Measurements from ENCODE around the gene UPK2. TPM values are rescaled to one million over a fixed set of nuclear protein-coding genes. Genes with fewer than 3 reads are reported as not detected.

UPK2 gene
- total RNA-seq, result not detected

DNA sequence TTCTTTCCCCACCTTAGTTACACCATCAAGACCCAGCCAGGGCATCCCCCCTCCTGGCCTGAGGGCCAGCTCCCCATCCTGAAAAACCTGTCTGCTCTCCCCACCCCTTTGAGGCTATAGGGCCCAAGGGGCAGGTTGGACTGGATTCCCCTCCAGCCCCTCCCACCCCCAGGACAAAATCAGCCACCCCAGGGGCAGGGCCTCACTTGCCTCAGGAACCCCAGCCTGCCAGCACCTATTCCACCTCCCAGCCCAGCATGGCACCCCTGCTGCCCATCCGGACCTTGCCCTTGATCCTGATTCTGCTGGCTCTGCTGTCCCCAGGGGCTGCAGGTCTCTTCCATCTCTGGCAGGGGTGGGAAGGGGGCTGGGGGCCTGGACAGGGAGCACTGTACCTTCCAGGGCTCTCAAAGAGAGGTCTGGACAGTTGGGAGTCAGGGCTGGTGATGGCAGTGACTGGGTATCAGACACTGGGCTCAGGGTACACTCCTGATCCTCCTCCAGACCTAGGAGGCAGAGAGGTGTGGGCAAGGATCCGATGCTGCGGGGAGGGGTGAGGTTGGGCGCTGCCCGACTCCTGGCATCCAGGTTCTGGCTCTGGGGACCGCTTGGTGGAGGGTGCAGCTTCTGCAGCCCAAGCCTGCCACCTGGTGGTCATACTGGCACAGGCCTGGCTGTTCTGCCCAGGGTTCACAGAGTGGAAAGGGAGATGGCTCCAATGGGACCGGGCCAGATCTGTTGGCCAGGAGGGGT is at the start of gene UPK2:
Gene UPK2, plus strand, starts transcription at position 205 of the 753 bp plus-strand sequence. Its CDS starts 53 bp downstream, at position 258.
- peak; percentile 89 for DNase-seq (ENCODE audit: low spot score)

DNA sequence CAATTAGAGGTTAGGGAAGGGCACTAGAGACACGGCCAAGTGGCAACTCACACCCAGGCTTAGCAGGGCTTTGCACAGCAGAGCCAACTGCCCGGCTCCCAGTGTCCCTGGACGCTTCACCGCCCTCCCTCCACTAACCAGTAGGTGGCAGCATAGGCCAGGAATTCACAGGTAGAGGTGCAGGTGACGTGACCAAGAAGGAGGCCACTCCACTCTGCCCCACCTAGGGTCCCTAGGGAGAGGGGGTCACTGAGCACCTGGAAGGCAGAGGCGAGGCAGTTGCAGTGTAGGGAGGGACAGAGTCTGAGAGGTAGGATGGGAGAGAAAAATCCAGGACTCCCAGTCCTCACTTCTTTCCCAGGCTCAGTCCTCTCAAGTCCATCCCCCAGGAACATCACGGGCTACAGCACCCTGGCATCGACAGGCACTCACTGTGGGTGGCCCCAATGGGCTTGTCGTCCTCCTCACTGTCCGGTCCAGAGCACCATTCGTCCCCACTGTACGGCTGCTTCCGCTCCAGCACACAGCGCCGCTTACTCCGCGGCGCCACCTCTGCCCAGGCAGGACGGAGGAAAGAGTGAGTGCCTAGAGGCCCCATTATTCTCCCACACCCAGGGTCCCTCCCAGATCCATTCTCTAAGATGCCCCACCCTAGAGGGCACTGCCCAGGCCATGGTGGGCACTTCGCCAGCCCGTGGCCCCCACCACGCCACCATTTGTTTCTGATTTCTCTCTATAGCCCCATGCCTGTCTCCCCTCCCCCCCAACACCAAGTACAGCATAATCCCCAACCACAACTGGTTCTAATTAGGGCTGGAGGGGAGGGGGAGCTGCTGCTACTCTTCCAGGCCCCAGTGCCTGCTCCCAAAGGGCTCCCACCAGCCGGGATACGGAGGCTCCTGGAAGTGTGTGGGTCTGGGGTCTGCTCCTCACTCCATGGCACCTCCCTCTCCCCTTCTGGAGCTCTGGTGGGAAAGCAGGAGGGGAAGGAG is 48.8 kb upstream of the UPK2 start:
- peak; percentile 87 for DNase-seq (ENCODE audit: low spot score)

DNA sequence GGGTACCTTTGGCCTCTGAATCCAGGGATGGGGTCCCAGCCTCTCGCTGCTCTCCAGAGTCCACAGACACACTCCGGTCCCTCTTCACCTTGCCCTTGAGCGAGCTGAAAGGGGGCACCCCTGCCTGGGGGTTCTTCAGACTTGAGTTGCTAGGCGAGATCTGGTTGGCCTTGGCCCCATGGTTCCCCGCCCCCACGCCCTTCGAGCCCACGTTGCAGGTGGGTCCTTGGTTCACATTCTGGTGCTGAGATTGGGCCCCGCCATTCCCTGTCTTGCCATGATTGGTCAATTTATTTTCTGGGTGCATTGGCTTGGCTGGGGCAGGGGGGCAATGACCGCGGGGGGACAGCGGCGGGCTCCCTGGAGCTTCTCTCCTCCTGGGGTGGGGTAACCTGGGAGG is 47.8 kb upstream of the UPK2 start:
- DNase-seq (ENCODE audit: low spot score), result no peak

DNA sequence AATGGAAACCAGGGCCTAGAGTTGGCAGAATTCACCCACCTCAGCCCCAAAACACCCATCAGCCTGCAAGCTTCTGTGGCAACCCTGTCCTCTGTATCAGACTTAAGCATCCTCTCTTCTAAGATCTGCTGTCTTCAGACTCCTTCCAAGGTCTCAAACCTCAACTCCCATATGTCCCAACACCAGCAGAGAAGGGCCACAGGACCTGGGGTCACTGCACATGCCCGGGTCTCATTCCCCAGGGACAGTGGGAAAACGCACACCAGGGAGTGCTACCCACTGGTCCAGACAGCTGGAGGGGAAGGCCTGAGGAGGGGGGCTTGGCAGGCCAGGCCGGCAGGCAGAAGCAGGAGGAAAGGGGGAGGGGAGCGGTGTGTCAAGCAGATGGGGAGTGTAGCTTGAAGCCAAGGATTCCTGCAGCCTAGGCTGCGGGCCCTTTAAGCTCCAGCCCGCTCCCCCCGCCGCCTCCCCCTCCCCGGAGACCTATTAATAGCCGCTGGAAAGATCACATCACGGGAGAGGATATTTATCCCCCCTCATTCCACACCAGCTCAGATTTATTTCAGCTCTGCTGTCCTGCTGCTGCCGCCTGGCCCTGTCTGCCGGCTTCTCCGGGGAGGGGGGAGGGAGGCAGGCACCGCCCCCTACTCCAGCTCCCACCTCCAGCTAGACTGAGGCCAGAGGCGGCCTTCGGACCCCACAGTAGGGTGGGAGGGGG is 47.0 kb upstream of the UPK2 start:
- peak; percentile 72 for DNase-seq (ENCODE audit: low spot score)

DNA sequence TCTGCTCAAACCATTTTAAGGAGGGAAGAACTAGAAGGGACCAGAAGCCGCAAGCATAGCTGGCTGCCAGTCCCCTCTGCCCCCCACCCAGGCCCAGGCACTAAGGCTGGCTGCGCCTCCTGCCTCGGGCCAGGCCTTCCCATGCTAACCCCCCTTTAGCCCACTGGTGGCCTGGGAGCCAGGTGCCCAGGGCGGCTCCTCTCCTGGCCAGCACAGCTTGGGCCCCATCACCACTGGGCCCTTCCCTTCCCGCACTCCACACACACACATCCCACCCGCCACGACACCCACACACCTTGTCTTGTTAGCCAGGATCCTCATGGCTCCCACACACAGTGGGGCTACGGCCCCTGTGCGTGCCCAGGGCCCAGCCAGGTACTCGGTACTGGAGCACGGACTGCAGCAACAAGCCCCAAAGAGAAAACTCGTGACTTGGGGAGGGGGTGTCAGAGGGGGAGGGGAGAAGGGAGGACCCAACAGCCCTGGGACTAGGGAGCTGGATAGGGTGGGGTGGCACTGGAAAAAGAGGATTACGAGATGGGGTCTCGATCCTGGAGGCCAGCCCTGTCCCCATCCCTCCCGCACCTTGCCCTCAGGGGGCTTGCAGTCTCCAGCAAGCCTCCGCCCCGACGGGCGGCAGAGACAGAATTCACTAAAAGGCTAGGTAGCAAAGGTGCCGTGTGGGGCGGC is 46.3 kb upstream of the UPK2 start:
- no peak for DNase-seq (ENCODE audit: low spot score)

DNA sequence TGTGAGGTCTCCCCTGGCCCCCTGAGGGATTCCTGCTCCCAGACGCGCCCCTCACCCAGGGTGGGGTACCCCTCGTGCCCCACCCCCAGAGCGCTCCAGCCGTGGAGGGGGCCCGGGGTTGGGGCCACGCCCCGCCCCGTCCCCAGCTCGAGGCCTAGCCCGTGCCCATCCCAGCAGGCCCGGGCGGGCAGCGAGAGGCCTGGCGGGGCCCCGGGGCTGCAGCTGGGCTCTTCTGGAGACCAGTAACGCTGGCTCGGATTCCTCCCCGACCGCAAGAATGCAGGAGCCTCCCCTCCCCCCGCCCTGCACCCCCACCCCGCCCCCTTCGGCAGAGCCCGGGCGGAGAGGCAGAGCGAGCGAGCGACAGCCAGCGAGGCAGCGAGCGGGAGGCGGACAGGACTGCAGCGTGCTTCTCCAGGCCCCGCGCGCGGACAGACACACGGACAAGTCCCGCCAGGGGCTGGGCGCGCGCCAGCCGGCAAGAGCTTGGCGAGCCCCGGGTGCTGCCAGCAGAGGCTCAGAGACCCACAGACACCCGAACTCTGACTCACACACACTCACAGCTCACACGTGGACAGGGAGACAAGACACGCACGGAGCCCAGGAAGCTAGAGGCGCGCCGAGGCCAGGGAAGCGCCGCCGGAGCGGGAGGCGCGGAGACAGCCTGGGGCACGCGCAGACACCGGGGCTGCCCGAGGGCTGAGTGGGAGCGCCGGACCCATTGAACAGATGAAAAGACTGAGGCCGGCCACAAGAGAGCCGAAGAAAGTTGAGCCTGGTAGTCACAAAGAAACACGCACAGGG is 45.6 kb upstream of the UPK2 start:
- peak; percentile 67 for DNase-seq (ENCODE audit: low spot score)

DNA sequence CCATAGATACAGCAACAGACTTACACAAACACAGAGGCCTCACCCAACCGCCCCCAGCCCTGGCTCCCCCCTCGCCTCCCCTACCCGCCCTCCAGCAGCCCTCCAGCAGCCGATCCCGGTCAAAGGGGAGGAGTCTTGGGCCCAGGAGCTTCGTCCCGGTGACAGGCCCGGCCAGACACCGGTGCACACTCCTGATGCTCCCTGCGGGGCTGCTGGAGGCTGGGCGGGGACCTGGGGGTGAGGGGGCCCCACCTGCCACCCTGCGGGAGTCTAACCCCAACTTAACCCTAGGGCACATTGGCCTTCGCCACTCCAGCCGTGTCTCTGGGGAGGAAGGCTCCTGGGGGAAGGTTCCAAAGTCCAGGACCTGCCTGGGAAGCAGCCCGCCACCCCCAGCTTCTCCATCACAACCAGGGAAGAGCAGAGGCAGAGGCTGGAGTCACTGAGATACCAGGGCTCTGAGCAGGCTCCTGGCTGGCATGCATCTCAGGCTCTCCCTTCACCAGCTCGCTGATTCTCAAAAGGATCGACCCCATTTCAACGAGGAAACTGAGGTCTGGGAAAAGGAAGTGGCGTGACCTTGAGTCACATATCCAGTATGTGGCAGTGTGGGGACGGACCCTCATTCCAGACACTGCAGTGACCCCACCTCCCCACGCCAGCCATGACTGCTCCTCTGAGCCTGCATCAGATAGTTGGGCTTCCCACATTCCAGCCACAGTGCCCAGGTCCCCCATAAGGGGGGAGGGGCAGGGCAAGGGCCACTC is 44.8 kb upstream of the UPK2 start:
- DNase-seq (ENCODE audit: low spot score), result peak; percentile 77

DNA sequence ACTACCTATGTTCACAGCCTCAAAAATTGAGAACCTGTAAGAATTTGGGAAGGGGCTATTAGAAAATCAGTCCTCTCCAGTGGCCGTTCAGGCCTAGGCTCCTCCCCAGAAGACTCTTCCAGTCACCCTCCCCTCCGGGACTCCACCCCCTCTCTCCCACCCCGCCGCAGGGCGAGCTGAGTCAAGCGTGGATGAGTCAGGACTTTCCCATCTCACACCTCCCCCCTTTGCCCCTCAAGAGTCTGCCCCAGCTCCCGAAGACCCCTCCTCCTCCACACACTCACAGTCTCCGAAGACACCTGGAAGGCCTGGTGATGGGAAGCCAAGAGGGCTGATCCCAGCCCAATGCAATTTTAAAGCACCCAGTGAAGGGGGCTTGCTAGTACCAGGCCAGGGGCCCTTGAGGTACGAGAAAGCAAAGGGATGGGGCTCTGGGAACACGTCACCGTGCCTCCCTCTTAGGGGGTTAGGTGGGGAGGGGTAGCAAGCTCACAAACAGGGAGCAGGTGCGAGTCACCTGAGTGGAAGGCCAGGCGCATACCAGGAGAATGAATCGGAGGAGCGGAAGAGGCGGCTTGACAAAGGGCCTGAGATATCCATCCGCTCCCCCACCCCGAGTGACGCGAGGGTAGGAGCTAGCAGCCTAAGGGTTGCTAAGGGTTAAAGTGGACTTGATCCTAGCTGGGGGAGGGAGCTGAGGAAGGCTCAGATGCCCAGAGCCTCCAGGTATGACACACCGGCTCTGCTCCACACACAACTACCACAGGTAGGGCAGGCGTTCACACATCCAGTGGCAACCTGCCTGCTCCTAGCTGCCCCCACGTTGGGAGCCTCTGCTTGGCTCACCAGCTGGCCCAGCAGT is 44.0 kb upstream of the UPK2 start:
- DNase-seq (ENCODE audit: low spot score), result peak; percentile 67

DNA sequence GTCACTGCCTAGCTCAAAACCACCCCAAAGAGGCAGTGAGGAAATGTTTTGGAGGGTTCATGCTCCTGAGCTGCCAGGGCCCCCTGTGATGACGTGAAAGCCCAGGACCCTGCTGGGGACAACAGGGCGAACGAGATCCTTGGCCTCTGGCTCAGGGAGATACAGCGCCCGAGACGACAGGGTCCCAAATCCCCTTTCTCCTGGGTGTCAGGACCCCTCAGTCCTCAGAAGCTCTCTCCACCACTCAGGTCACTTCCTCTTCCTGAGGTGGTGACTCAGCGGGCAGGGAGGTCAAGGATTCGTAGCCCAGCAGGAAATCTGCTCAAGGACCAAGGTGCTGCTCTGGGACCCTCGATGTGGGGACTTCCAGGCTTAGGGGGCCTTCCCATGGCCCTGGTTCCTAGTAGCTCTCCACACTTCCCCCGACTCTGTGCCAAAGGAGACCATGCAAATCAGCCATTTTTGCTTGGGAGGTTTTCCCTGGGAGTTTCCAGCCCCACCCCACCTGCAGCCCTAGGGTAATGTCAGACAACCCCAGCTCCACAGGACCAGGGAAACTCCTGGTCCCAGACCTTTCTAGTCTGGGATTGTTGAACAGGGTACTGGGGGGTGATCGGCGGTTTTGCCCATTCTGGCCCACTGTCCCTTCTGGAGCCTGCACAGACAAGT is 43.2 kb upstream of the UPK2 start:
- no peak for DNase-seq (ENCODE audit: low spot score)

DNA sequence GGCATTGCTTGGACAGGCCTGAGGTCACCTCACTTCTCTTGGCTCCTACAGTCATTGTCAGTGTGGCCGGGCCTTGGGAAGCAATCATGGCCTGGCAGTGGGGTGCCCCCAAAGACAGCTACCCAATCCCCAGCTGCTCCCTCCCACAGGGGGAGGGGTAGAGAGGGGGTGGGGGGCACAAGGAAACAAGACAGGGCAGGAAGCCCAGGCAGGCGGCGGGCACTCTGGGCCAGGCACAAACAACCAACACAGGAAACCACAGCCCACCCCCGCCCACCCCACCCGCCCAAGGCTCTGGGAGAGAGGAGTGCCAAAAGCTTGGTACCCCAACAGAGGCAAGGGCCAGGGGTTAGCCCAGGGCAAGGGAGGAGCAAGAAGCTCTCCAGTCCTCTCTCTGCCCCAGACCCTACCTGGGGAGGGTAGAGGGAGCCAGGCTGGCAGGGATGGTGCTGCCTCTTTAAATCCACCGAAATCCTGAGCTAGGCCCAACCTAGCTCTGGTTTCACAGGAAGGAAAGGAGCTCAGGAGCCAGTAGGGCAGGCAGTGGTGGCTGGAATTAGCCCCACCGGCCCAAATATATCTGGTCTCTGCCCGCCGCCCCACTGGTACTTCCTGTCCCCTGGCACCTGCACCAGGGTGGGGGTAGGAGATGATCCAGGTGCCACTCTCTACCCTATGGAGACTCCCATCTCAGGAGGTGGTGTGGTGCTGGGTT is 42.5 kb upstream of the UPK2 start:
- DNase-seq (ENCODE audit: low spot score), result no peak

DNA sequence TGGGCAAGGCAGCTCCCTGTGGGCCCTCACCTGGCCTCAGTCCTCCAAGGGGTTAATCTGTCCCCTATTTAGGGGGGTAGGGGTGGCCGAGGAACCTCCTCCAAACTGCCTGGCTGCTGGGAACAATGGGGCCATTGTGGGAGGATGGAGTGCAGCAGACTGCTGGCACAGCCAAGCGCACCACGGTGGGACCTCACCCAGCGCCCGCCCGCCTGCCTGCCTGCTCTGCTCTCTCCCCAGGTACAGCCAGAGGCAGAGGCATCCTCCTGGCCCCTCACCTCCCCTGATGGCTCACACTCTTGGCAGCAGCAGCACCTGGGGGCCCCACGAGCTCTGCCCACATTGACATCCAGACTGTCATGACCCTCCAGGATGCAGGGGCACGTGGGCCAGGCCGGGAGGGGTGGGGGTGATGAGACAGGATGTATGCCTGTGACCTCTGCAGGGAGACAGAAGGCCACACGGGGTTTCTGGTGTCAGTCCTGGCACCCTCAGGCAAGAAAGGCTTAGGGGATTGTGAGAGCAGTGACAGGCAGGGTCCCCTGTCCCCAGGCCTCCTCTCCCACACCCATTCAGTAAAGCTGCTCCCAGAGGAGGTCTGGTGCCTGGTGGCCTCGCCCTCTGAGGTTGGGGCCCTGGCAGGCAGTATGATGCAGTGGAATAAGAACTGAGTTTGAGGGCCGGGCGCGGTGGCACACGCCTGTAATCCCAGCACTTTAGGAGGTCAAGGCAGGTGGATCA is 41.8 kb upstream of the UPK2 start:
- peak; percentile 38 for DNase-seq (ENCODE audit: low spot score)

DNA sequence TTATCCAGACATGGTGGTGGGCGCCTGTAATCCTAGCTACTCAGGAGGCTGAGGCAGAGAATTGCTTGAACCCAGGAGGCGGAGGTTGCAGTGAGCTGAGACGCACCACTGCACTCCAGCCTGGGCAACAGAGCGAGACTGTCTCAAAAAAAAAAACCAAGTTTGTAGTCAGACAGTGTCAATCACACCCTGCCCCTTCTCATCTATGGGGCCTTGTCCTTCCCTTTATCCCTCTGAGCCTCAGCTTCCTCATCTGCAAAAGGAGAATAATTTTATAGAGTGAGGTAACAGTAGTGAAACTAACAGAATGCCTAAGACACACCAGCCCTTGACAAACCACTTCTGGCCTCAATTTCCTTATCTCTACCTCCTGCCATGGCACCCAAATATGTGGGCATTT is 41.1 kb upstream of the UPK2 start:
- no peak for DNase-seq (ENCODE audit: low spot score)

DNA sequence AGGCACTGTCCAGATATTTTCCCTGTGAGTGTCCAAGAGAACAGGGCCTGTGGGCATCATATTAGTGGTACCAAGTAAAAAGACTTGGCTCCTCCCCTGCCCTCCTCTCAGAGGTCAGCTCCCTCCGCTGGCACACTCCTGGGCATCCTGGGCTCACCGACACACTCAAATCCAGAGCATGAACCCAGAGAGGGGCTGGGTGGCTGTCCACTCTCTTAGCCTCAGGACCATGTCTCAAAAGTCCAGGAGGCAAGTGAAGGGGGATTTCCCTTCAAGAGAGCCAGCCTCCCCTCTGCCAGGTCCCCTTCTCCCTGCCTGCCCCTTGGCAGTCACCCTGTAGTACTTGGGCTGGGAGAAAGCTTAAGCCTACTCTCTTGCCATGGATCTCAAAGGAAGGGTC is 40.7 kb upstream of the UPK2 start:
- DNase-seq (ENCODE audit: low spot score), result no peak

DNA sequence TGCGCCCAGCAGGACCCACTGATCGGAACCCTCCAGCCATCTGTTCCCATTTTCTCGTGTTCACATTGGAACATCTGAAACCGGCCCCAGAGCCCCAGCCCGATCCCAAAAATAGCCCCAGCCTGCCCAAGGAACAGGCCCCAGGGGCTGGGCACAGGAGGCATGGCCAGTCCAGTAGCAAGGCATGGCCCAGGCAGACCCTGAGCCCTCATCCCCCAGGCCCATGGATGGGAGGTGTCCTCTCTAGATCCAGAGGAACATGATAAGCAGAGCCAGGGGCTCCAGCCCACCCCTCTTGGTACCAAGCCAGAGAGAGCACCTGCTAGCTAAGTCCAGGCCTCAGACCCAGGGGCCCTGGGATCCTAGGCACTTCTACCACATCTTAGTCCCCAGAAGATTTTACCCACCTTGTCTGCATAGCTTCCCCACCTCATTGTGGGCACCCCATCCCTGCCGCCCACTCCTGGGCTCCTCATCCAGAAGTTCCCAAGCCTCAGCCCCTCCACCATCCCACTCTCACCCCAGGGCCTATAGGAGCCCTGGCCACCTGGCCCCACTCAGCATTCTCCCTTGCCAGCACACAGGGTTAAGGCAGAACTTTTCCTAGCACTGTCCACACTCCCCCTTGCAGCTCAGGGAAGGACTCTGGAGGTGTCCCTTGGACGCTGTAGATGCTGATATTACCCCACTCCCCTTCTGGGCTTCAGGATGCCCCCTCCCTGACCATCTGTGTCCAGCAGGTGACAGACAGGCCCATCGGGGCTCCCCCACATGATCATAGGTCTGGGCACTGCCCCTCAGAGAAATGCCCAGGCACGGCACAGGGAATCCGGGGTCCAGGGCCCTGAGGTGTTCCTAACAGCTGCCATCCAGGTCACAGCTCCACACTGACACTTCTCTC is 39.9 kb upstream of the UPK2 start:
- DNase-seq (ENCODE audit: low spot score), result no peak

DNA sequence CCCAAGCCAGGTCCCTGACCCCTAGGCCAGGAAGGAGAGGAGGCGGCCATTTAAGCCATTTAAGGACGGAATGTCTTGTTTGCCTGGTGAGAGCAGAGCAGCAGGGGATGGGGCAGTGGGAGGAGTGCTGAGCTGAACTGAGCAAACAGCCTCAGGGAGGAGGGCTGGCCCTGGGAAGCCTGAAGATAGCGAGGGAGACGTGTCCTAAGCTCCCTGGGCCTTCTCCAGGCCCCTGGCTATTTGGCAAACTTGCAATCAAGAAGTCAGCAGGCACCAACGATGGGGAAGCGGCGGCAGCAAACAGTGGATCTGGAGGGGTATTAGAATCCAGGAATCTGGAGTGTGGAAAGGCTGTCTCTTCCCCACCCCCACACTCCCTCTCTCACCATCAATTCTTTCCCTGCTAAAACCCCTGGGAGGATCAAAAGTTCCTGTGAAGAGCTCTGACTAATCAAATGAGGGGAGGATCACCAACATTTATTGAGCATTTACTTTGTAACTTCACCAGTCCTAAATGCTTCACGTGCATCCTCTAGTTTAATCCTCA is 39.2 kb upstream of the UPK2 start:
- peak; percentile 48 for DNase-seq (ENCODE audit: low spot score)
